ENCODE measurements around the gene ATRIP.

- TF ChIP-seq ZBTB1 (tag by site-specific recombination; IDR thresholded peaks at IDR 0.05) (no peak), CTCF (tag by site-specific recombination; IDR thresholded peaks at IDR 0.05) (no peak), ZBTB11 (tag by site-specific recombination; conservative IDR thresholded peaks at IDR 0.05; ENCODE audit: low read depth) (no peak), YY1 (tag by site-specific recombination; IDR thresholded peaks at IDR 0.05) (no peak), ZNF292 (tag by site-specific recombination; IDR thresholded peaks at IDR 0.05; ENCODE audit: borderline replicate concordance, low read depth) (no peak), PRDM4 (tag by site-specific recombination; IDR thresholded peaks at IDR 0.05) (no peak), ZNF510 (tag by site-specific recombination; IDR thresholded peaks at IDR 0.05; ENCODE audit: insufficient replicate concordance) (no peak), HOXC10 (CRISPR knock-in tag; IDR thresholded peaks at IDR 0.05) (no peak)
Observed at GRCh38 chr3:48470286-48470685, 23.7 kb downstream of the ATRIP start.
